Ishikawa (cell line): ENCODE results near the gene CEP112.

Experiments
- EP300 ChIP-seq: IDR thresholded peaks from 2 replicates; pipeline ENCODE4 v1.6.1; 2012; ENCODE audit warnings: borderline replicate concordance
- MAX ChIP-seq: IDR thresholded peaks from 2 replicates; pipeline ENCODE4 v1.6.1; 2012
- REST ChIP-seq: IDR thresholded peaks from 2 replicates; pipeline ENCODE4 v1.6.1; 2012; ENCODE audit warnings: low read depth, mild to moderate bottlenecking

GRCh38 chr17:65697661-65698060, 494.3 kb downstream of the CEP112 start:
- TF ChIP-seq EP300 = no peak
- no peak for TF ChIP-seq MAX
- TF ChIP-seq REST = no peak
